Right atrium auricular region (tissue), 2 donors: ENCODE measurements around the gene PRAMEF13. TPM values are rescaled to one million over a fixed set of nuclear protein-coding genes. Genes with fewer than 3 reads are reported as not detected.

ENCODE experiments used
- total RNA-seq, 2 donors: library from RNA; depleted of rRNA; stranded (reverse); fragments of >200 nt; gene quantifications; one replicate each; pipeline ENCODE4 v1.1.0, GENCODE V29; 2016

Gene PRAMEF13
- total RNA-seq, 2 donors from 2014 or later, result not detected

Other genes with a start within 250 kb of the PRAMEF13 start
- gene PRAMEF27, start 144.8 kb downstream of the PRAMEF13 start, total RNA-seq, result not detected
- not detected for gene HNRNPCL3, start 140.6 kb downstream of the PRAMEF13 start, total RNA-seq
- gene PRAMEF25, start 130.6 kb downstream of the PRAMEF13 start, total RNA-seq, result not detected
- not detected for gene HNRNPCL2, start 84.6 kb downstream of the PRAMEF13 start, total RNA-seq
- gene PRAMEF26, start 45.4 kb downstream of the PRAMEF13 start, total RNA-seq, result not detected
- not detected for gene HNRNPCL4, start 35.8 kb downstream of the PRAMEF13 start, total RNA-seq
- not detected for gene PRAMEF9, start 29.6 kb downstream of the PRAMEF13 start, total RNA-seq
- gene PRAMEF18, start 24.7 kb upstream of the PRAMEF13 start, total RNA-seq, result not detected
- not detected for gene PRAMEF5, start 52.8 kb upstream of the PRAMEF13 start, total RNA-seq
- gene PRAMEF8, start 83.7 kb upstream of the PRAMEF13 start, total RNA-seq, result not detected
- not detected for gene PRAMEF33, start 102.1 kb upstream of the PRAMEF13 start, total RNA-seq
- gene PRAMEF15, start 114.2 kb upstream of the PRAMEF13 start, total RNA-seq, result not detected
- gene PRAMEF14, start 145.7 kb upstream of the PRAMEF13 start, total RNA-seq, result not detected
- gene PRAMEF19, start 170.5 kb upstream of the PRAMEF13 start, total RNA-seq, result not detected
- gene PRAMEF17, start 188.2 kb upstream of the PRAMEF13 start, total RNA-seq, result not detected
- gene PRAMEF20, start 209.0 kb upstream of the PRAMEF13 start, total RNA-seq, result not detected